ENCODE measurements around the gene RET.

- TF ChIP-seq CTCF (IDR thresholded peaks at IDR 0.05; ENCODE audit: low read depth, low read length, poor library complexity, severe bottlenecking), result no peak
- TF ChIP-seq EZH2phosphoT487 (IDR thresholded peaks at IDR 0.05; ENCODE audit: borderline replicate concordance, low read length), result no peak
These were observed 31.8 kb upstream of the RET start for GRCh38 chr10:43044961-43045621.

Measured in DOHH2 (cell line).